Suprapubic skin (tissue), 4 donors: Measurements from ENCODE around the gene TACR1. TPM values are rescaled to one million over a fixed set of nuclear protein-coding genes. Genes with fewer than 3 reads are reported as not detected.

Experiments used
- DNase-seq, 2 donors: peaks; one replicate each; pipeline ENCODE4 v3.0.0-alpha.2; 2019; ENCODE audit warnings: low spot score in 2 of 2
- H3K27ac ChIP-seq: fragments of 200-600 bp; sonication (generic); one replicate; pipeline ENCODE4 v1.5.1; 2019
- H3K27me3 ChIP-seq: fragments of 200-600 bp; sonication (generic); one replicate; pipeline ENCODE4 v1.5.1; 2019
- H3K36me3 ChIP-seq: fragments of 200-600 bp; sonication (generic); one replicate; pipeline ENCODE4 v1.5.1; 2019
- H3K4me1 ChIP-seq: fragments of 200-600 bp; sonication (generic); one replicate; pipeline ENCODE4 v1.5.1; 2019
- H3K4me3 ChIP-seq: fragments of 200-600 bp; sonication (generic); one replicate; pipeline ENCODE4 v1.5.1; 2019; ENCODE audit warnings: mild to moderate bottlenecking
- H3K9me3 ChIP-seq: fragments of 200-600 bp; sonication (generic); one replicate; pipeline ENCODE4 v1.5.1; 2019
- CTCF ChIP-seq, 2 donors: fragments of 200-600 bp in 1 of 2; fragments of 450-650 bp in 1 of 2; sonication (generic) in 1 of 2; IDR thresholded peaks; one replicate each; pipeline ENCODE4 v1.5.1; 2016 to 2019; ENCODE audit warnings: antibody characterized with exemption in 2 of 2, mild to moderate bottlenecking in 1 of 2, moderate library complexity in 1 of 2
- EP300 ChIP-seq: sonication (generic); formaldehyde crosslinking; IDR thresholded peaks from one replicate; pipeline ENCODE4 v1.6.1; 2017; ENCODE audit warnings: antibody characterized with exemption
- POLR2A ChIP-seq, 2 donors: fragments of 450-650 bp; IDR thresholded peaks; one replicate each; pipeline ENCODE4 v1.6.1; 2017; ENCODE audit warnings: antibody characterized with exemption in 2 of 2, mild to moderate bottlenecking in 2 of 2, moderate library complexity in 2 of 2
- POLR2AphosphoS5 ChIP-seq, 3 donors: sonication (generic); formaldehyde crosslinking; IDR thresholded peaks; one replicate each; pipeline ENCODE4 v1.6.1; 2017; ENCODE audit warnings: antibody characterized with exemption in 3 of 3
- WGBS: methylation state at CpG from one replicate; pipeline ENCODE4 v1.1.5; 2018; 5-methylcytosine and 5-hydroxymethylcytosine counted together
- total RNA-seq, 4 donors: library from RNA; depleted of rRNA; stranded (reverse); fragments of >200 nt; gene quantifications; one replicate each; pipeline ENCODE4 v1.1.0, GENCODE V29; 2016

TACR1 gene
- total RNA-seq, 4 donors from 2014 or later: 0.55 to 4.8 (median 2.4) TPM

- no peak for DNase-seq
- Histone ChIP-seq H3K27me3 (no peaks in the 10 kb centered on the region), H3K4me1 (no peaks in the 10 kb centered on the region), H3K4me3 (no peak overlapping the region), H3K36me3 (no peaks in the 10 kb centered on the region), H3K9me3 (no peaks in the 10 kb centered on the region), H3K27ac (no peak overlapping the region)
- 84% methylated on average over 2 of the region's 2 CpGs for WGBS
- TF ChIP-seq POLR2A (IDR thresholded peaks at IDR 0.05) (no peak), CTCF (IDR thresholded peaks at IDR 0.05) (no peak), EP300 (no peak), POLR2AphosphoS5 (IDR thresholded peaks at IDR 0.05) (no peak)
These were observed 181.2 kb downstream of the TACR1 start for GRCh38 chr2:75018162-75018561.

- H3K27me3 ChIP-seq: no peaks in the 10 kb centered on the region
- no peak overlapping the region for H3K27ac ChIP-seq
- TF ChIP-seq POLR2AphosphoS5 (IDR thresholded peaks at IDR 0.05) (no peak), EP300 (no peak), POLR2A (IDR thresholded peaks at IDR 0.05) (no peak), CTCF (IDR thresholded peaks at IDR 0.05) (no peak)
- DNase-seq: no peak
- H3K36me3 ChIP-seq: no peaks in the 10 kb centered on the region
- 90% methylated on average over 8 of the region's 8 CpGs for WGBS
- no peak overlapping the region for H3K4me3 ChIP-seq
- no peaks in the 10 kb centered on the region for H3K9me3 ChIP-seq
- H3K4me1 ChIP-seq: no peaks in the 10 kb centered on the region
These were observed 187.2 kb downstream of the TACR1 start for GRCh38 chr2:75012080-75012479.

GRCh38 chr2:75010571-75010970 is 188.7 kb downstream of the TACR1 start:
- Histone ChIP-seq H3K4me1 (no peaks in the 10 kb centered on the region), H3K36me3 (no peaks in the 10 kb centered on the region), H3K27ac (no peak overlapping the region), H3K9me3 (no peaks in the 10 kb centered on the region), H3K27me3 (no peaks in the 10 kb centered on the region), H3K4me3 (no peak overlapping the region)
- no peak for DNase-seq
- TF ChIP-seq POLR2AphosphoS5 (IDR thresholded peaks at IDR 0.05) (no peak), POLR2A (IDR thresholded peaks at IDR 0.05) (no peak), EP300 (no peak), CTCF (IDR thresholded peaks at IDR 0.05) (no peak)
- WGBS: 94% methylated on average over 1 of the region's 1 CpG

GRCh38 chr2:75007819-75008218 is 191.5 kb downstream of the TACR1 start:
- Histone ChIP-seq H3K27ac (no peak overlapping the region), H3K4me3 (no peak overlapping the region), H3K4me1 (no peaks in the 10 kb centered on the region), H3K9me3 (no peaks in the 10 kb centered on the region), H3K27me3 (no peaks in the 10 kb centered on the region), H3K36me3 (no peaks in the 10 kb centered on the region)
- 77% methylated on average over 4 of the region's 4 CpGs for WGBS
- no peak for DNase-seq
- TF ChIP-seq POLR2AphosphoS5 (IDR thresholded peaks at IDR 0.05) (no peak), POLR2A (IDR thresholded peaks at IDR 0.05) (no peak), CTCF (IDR thresholded peaks at IDR 0.05) (no peak), EP300 (no peak)

- Histone ChIP-seq H3K27me3 (no peaks in the 10 kb centered on the region), H3K27ac (no peak overlapping the region), H3K4me3 (no peak overlapping the region), H3K4me1 (no peaks in the 10 kb centered on the region), H3K9me3 (no peaks in the 10 kb centered on the region), H3K36me3 (no peaks in the 10 kb centered on the region)
- WGBS: 98% methylated on average over 4 of the region's 4 CpGs
- TF ChIP-seq EP300: no peak
- DNase-seq: no peak
These were observed 192.3 kb downstream of the TACR1 start for GRCh38 chr2:75007061-75007460.

GRCh38 chr2:75006041-75006440 is 193.3 kb downstream of the TACR1 start:
- no peak for TF ChIP-seq POLR2AphosphoS5 (IDR thresholded peaks at IDR 0.05)
- TF ChIP-seq CTCF (IDR thresholded peaks at IDR 0.05): no peak
- TF ChIP-seq POLR2A (IDR thresholded peaks at IDR 0.05): no peak
- TF ChIP-seq EP300: no peak
- no peaks in the 10 kb centered on the region for H3K9me3 ChIP-seq
- H3K27me3 ChIP-seq: no peaks in the 10 kb centered on the region
- no peaks in the 10 kb centered on the region for H3K4me1 ChIP-seq
- no peak overlapping the region for H3K4me3 ChIP-seq
- DNase-seq: no peak
- no peaks in the 10 kb centered on the region for H3K36me3 ChIP-seq
- H3K27ac ChIP-seq: no peak overlapping the region
